IMR-90 (cell line): ENCODE measurements around the gene TF. TPM values are rescaled to one million over a fixed set of nuclear protein-coding genes. Genes with fewer than 3 reads are reported as not detected.

Source experiments
- ATAC-seq: fragments of 200-7000 bp; cut with Tn5 transposase; 2 replicates; pipeline ENCODE4 v1.9.1; 2020; ENCODE audit warnings: low read depth, mild to moderate bottlenecking, moderate library complexity
- BruUV-seq: library from RNA; stranded (reverse); fragments of 400-500 nt; replicated peaks from 2 replicates; lab custom pipeline; 2021; lab: Mats Ljungman, UMichigan
- CTCF ChIA-PET: fragments of 300-600 bp; formaldehyde crosslinking; extraction: SDS; loops from one replicate; lab custom pipeline; 2021; ENCODE audit warnings: antibody characterized with exemption; lab: Yijun Ruan, JAX
- POLR2A ChIA-PET: fragments of 300-600 bp; sonication (Branson Sonifier 250); formaldehyde crosslinking; loops from one replicate; lab custom pipeline; 2022; ENCODE audit warnings: antibody characterized with exemption; ENCODE audit not compliant: unreplicated experiment; lab: Charles Lee
- DNase-seq: peaks from one replicate; pipeline ENCODE4 v3.0.0; 2013
- H2AFZ ChIP-seq: replicated peaks from 2 replicates; pipeline ENCODE3; 2013; ENCODE audit warnings: low read length, mild to moderate bottlenecking; ENCODE audit not compliant: poor library complexity
- H2AK5ac ChIP-seq: 2 replicates; pipeline ENCODE4 v1.6.1; 2013; ENCODE audit warnings: low read depth, low read length, inconsistent platforms
- H2AK9ac ChIP-seq: replicated peaks from 2 replicates; pipeline ENCODE3; 2013; ENCODE audit warnings: mild to moderate bottlenecking, low read depth, low read length, moderate library complexity; ENCODE audit not compliant: poor library complexity
- H2BK120ac ChIP-seq: 2 replicates; pipeline ENCODE4 v1.6.1; 2013; ENCODE audit warnings: low read depth, low read length, inconsistent platforms
- H2BK15ac ChIP-seq: 3 replicates; pipeline ENCODE4 v1.6.1; 2013; ENCODE audit warnings: low read depth, low read length, inconsistent platforms
- H2BK20ac ChIP-seq: 2 replicates; pipeline ENCODE4 v1.6.1; 2013; ENCODE audit warnings: low read depth, mild to moderate bottlenecking, inconsistent platforms, low read length, moderate library complexity
- H2BK5ac ChIP-seq: 2 replicates; pipeline ENCODE4 v1.6.1; 2013; ENCODE audit warnings: mild to moderate bottlenecking, low read depth, low read length, inconsistent platforms; ENCODE audit not compliant: poor library complexity, severe bottlenecking
- H3K14ac ChIP-seq: replicated peaks from 2 replicates; pipeline ENCODE4 v1.6.1; 2013; ENCODE audit warnings: low read depth, low read length, inconsistent platforms
- H3K18ac ChIP-seq: 2 replicates; pipeline ENCODE4 v1.6.1; 2013; ENCODE audit warnings: low read depth, low read length, control low read depth
- H3K23ac ChIP-seq: 2 replicates; pipeline ENCODE4 v1.6.1; 2013; ENCODE audit warnings: low read depth, low read length, inconsistent platforms
- H3K27ac ChIP-seq: 2 replicates; pipeline ENCODE4 v1.5.1; 2013; ENCODE audit warnings: mild to moderate bottlenecking, control low read depth, low read length; ENCODE audit not compliant: insufficient read depth
- H3K27me3 ChIP-seq: 2 replicates; pipeline ENCODE4 v1.6.1; 2013; ENCODE audit warnings: low read length; ENCODE audit not compliant: control insufficient read depth, insufficient read depth
- H3K36me3 ChIP-seq: 2 replicates; pipeline ENCODE4 v1.6.1; 2013; ENCODE audit warnings: low read length, mixed read lengths; ENCODE audit not compliant: control insufficient read depth, insufficient read depth
- H3K4ac ChIP-seq: 2 replicates; pipeline ENCODE4 v1.6.1; 2013; ENCODE audit warnings: low read depth, low read length, inconsistent platforms
- H3K4me1 ChIP-seq: 2 replicates; pipeline ENCODE4 v1.6.1; 2013; ENCODE audit warnings: low read length, mixed read lengths; ENCODE audit not compliant: control insufficient read depth, insufficient read depth
- H3K4me2 ChIP-seq: 2 replicates; pipeline ENCODE4 v1.6.1; 2013; ENCODE audit warnings: low read depth, mild to moderate bottlenecking, control low read depth, low read length, moderate library complexity
- H3K4me3 ChIP-seq: 2 replicates; pipeline ENCODE4 v1.5.1; 2013; ENCODE audit warnings: low read depth, mild to moderate bottlenecking, control low read depth, low read length, moderate library complexity; ENCODE audit not compliant: insufficient read depth
- H3K56ac ChIP-seq: 2 replicates; pipeline ENCODE4 v1.6.1; 2013; ENCODE audit warnings: low read length, inconsistent platforms; ENCODE audit not compliant: insufficient read depth; ENCODE audit errors: extremely low read depth
- H3K79me1 ChIP-seq, 2 experiments: 2 replicates each; pipeline ENCODE4 v1.6.1; 2013; ENCODE audit warnings: low read length in 2 of 2, inconsistent platforms in 1 of 2, low read depth in 1 of 2
- H3K9ac ChIP-seq: 2 replicates; pipeline ENCODE4 v1.6.1; 2013; ENCODE audit warnings: low read depth, low read length, control low read depth
- H3K9me1 ChIP-seq: 2 replicates; pipeline ENCODE4 v1.6.1; 2013; ENCODE audit warnings: low read length, inconsistent platforms; ENCODE audit not compliant: insufficient read depth
- H3K9me3 ChIP-seq: 2 replicates; pipeline ENCODE4 v1.6.1; 2013; ENCODE audit warnings: low read length; ENCODE audit not compliant: control insufficient read depth, insufficient read depth
- H4K20me1 ChIP-seq: 2 replicates; pipeline ENCODE4 v1.6.1; 2013; ENCODE audit warnings: low read length, inconsistent platforms; ENCODE audit not compliant: insufficient read depth
- H4K5ac ChIP-seq: 2 replicates; pipeline ENCODE4 v1.6.1; 2013; ENCODE audit warnings: mild to moderate bottlenecking, low read depth, low read length, control low read depth
- H4K8ac ChIP-seq, 2 experiments: 2 replicates each; pipeline ENCODE4 v1.6.1; 2013; ENCODE audit warnings: low read depth in 2 of 2, low read length in 2 of 2, control low read depth in 1 of 2, inconsistent platforms in 1 of 2
- H4K91ac ChIP-seq: 2 replicates; pipeline ENCODE4 v1.6.1; 2013; ENCODE audit warnings: low read depth, low read length, inconsistent platforms; ENCODE audit not compliant: insufficient read depth
- FOS ChIP-seq: fragments of 150-350 bp; IDR thresholded peaks from 2 replicates; pipeline ENCODE4 v1.6.1; 2016; ENCODE audit warnings: low read depth, low read length
- MAZ ChIP-seq: IDR thresholded peaks from 2 replicates; pipeline ENCODE4 v1.6.1; 2012; ENCODE audit warnings: low read depth, mild to moderate bottlenecking, low read length, improper control_type of control experiment, moderate library complexity, borderline replicate concordance
- MXI1 ChIP-seq: IDR thresholded peaks from 2 replicates; pipeline ENCODE4 v1.6.1; 2012; ENCODE audit warnings: low read depth, mild to moderate bottlenecking, low read length, moderate library complexity, borderline replicate concordance
- NFE2L2 ChIP-seq: fragments of 150-350 bp; IDR thresholded peaks from 2 replicates; pipeline ENCODE4 v1.6.1; 2016; ENCODE audit warnings: low read depth, mild to moderate bottlenecking, low read length
- POLR2A ChIP-seq: IDR thresholded peaks from 2 replicates; pipeline ENCODE4 v1.6.1; 2012; ENCODE audit warnings: mild to moderate bottlenecking, low read depth, low read length
- RCOR1 ChIP-seq: IDR thresholded peaks from 2 replicates; pipeline ENCODE4 v1.6.1; 2012; ENCODE audit warnings: mild to moderate bottlenecking, low read length, improper control_type of control experiment; ENCODE audit not compliant: insufficient replicate concordance
- WGBS, 2 experiments: methylation state at CpG; one replicate each; pipeline versions ENCODE4 v1.1.5 to v1.1.7; 2013; ENCODE audit warnings: missing lambda C conversion rate in 2 of 2; ENCODE audit not compliant: insufficient read length in 1 of 2; ENCODE audit errors: extremely low coverage in 2 of 2; 5-methylcytosine and 5-hydroxymethylcytosine counted together
- dilution Hi-C: fragments of 300-500 bp; cut with HindIII; formaldehyde crosslinking; loops from one replicate; pipeline ENCODE4 v1.14.3; 2018; ENCODE audit warnings: low sequenced_read_pairs; ENCODE audit not compliant: unreplicated experiment
- in situ Hi-C: fragments of 300-500 bp; cut with MboI; formaldehyde crosslinking; loops from 3 replicates; pipeline ENCODE4 v1.14.3; 2019; ENCODE audit warnings: low sequenced_read_pairs, inconsistent platforms, mixed read lengths
- intact Hi-C: fragments of 100-400 bp; cut with micrococcal nuclease; formaldehyde crosslinking; loops from 2 replicates; pipeline ENCODE4 v1.10.0; 2022
- polyA plus RNA-seq, 3 experiments: library from polyadenylated mRNA; depleted of rRNA; stranded (reverse); fragments of >200 nt; gene quantifications; 2 replicates each; pipeline ENCODE4 v1.2.3, GENCODE V29; 2012; ENCODE audit warnings: low replicate concordance in 1 of 3
- total RNA-seq: library from RNA; depleted of rRNA; stranded (reverse); fragments of >200 nt; gene quantifications from 2 replicates; pipeline ENCODE4 v1.2.3, GENCODE V29; 2012
- TF ChIP-seq, protein P1 (sequence below): fragments of 150-350 bp; IDR thresholded peaks from 2 replicates; pipeline ENCODE4 v1.6.1; 2016; ENCODE audit warnings: low read depth, mild to moderate bottlenecking, low read length, moderate library complexity, borderline replicate concordance

Gene TF
- total and polyA plus RNA-seq, 2 of the 4 experiments (the other 2 are of a cell fraction) = 0.07 TPM; not detected in 1

DNA sequence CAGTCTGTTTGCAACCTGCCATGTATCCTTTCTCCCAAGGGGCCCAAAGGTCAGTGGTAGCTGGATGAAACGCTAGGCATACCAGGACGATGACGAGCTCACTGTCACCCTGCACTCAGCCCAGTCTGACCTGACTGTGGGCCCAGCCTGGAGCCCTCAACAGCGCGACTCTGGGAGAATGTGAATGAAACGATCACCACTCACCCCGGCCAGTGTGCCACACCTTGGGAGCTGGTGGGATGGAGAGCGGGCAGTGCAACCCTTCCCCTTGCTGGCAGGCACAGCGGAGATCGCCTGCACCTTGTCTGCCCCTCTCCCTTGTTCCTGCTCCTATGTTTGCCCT lies 86.6 kb downstream of the TF start (continued):
- TF ChIP-seq MAZ (no peak), POLR2A (no peak), NFE2L2 (no peak), MXI1 (no peak), FOS (no peak), RCOR1 (no peak)

DNA sequence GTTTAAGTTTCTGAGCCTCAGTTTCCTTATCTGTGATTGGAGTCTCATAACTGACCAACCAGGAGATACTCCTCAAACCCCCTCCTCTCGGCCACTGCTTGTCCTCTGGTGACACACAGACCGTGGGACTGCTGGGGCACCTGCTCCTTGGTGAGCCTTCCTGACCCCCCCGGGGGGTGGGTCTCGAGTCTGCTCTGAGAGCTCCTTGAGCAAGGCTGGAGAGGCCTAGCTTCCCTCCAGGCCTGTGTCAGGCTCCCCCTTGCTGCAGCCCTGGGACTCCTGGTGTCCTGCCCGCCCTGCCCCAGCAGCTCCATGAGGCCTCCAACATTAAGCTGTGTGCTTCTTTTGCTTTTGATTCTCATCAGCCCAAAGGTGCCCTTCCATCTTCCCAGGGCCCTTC lies 87.1 kb downstream of the TF start:
- H3K79me1 ChIP-seq = no peaks in the 10 kb centered on the region
- no peak overlapping the region for H3K4me2 ChIP-seq
- no peak overlapping the region for H3K18ac ChIP-seq
- H4K8ac ChIP-seq = no peak overlapping the region
- 80% methylated on average over 2 of the region's 5 CpGs; no CpG with 5 or more reads in 1 of the 2 experiments for WGBS, 2 experiments
- no peak overlapping the region for H3K27ac ChIP-seq
- no peak overlapping the region for H3K4ac ChIP-seq
- intact Hi-C loops (no loop called here), in situ Hi-C loops (no loop called here), dilution Hi-C loops (no loop called here)
- no peak overlapping the region for H4K5ac ChIP-seq
- no peak overlapping the region for H4K91ac ChIP-seq
- peaks cover 11% of the 10 kb centered on the region for H3K27me3 ChIP-seq
- no peak for ATAC-seq
- H3K9ac ChIP-seq = no peak overlapping the region
- TF ChIP-seq FOS = no peak
- no peak for TF ChIP-seq POLR2A
- no peak for TF ChIP-seq MAZ
- TF ChIP-seq, protein P1, sequence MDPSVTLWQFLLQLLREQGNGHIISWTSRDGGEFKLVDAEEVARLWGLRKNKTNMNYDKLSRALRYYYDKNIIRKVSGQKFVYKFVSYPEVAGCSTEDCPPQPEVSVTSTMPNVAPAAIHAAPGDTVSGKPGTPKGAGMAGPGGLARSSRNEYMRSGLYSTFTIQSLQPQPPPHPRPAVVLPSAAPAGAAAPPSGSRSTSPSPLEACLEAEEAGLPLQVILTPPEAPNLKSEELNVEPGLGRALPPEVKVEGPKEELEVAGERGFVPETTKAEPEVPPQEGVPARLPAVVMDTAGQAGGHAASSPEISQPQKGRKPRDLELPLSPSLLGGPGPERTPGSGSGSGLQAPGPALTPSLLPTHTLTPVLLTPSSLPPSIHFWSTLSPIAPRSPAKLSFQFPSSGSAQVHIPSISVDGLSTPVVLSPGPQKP = no peak
- no peak overlapping the region for H2BK15ac ChIP-seq
- no peak overlapping the region for H2BK20ac ChIP-seq
- no peaks in the 10 kb centered on the region for H4K20me1 ChIP-seq
- H2AFZ ChIP-seq = no peak overlapping the region
- H2AK5ac ChIP-seq = no peak overlapping the region
- no peak overlapping the region for H3K56ac ChIP-seq
- H3K9me3 ChIP-seq = no peaks in the 10 kb centered on the region
- H3K4me1 ChIP-seq = no peaks in the 10 kb centered on the region
- H3K4me3 ChIP-seq = no peak overlapping the region
- H3K9me1 ChIP-seq = no peaks in the 10 kb centered on the region
- DNase-seq = no peak
- H2BK5ac ChIP-seq = no peak overlapping the region
- no TSS peak for BruUV-seq
- H3K23ac ChIP-seq = no peak overlapping the region
- H2AK9ac ChIP-seq = no peak overlapping the region
- ChIA-PET CTCF (interaction anchor here (0.7 kb wide), 1 partner anchor 311 kb away, joined by 3 read pairs; no protein-coding TSS in a partner anchor), POLR2A (no interaction called here)
- no peak overlapping the region for H3K14ac ChIP-seq
- no peaks in the 10 kb centered on the region for H3K36me3 ChIP-seq
- H2BK120ac ChIP-seq = no peak overlapping the region
